NCI-H1436 treated with DMSO at 0.1 percent for 48 hours (cell line): ENCODE data around the gene ATF6.
"Not testable (repeated sequence)": the region's sequence is repeated elsewhere in the genome, so short reads cannot be mapped to it uniquely, and the experiment has no call there.

Experiments used
- DNase-seq: peaks from one replicate; lab custom pipeline; 2025; lab: John Stamatoyannopoulos, UW

Gene ATF6

DNA sequence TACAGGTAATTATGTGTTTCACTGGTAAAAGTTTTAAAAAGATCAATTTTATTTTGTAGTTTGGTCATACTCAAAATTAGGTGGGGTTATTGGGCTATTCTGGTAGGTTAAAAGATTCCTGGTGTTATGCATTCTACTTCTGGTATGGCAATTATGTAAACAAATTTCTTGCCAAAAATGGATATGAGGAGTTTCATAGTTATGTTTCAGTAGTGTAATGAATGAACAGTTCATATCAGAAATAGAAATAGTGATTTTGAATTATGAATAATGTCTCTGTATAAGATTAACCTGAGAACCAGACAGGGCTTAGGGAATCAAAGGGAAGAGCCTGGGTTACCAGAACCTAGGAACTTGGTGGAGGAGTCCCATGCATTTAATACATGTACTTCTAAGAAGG, 15.9 kb downstream of the ATF6 start:
- DNase-seq: no peak

DNA sequence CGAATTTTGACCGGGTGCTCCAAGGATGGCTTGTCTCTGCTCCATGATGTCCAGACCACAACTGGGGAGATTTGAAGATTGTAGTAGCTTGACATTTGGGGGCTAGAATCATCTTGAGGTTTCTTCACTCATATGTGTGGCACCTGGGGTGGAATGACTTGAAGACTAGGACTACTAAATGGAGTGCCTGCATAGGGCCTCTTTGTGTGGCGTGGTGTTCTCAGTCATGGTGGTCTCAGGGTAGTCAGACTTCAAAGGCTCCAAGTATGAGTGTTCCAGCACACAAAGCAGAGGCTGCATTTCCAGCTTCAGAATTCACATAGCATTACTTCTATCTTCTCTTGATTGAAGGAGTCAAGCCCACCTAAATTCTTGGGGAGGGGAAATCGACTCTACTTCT, 16.8 kb downstream of the ATF6 start:
- DNase-seq: no peak

- no peak for DNase-seq
Measured at GRCh38 chr1:161784968-161785367, 18.8 kb downstream of the ATF6 start.

DNA sequence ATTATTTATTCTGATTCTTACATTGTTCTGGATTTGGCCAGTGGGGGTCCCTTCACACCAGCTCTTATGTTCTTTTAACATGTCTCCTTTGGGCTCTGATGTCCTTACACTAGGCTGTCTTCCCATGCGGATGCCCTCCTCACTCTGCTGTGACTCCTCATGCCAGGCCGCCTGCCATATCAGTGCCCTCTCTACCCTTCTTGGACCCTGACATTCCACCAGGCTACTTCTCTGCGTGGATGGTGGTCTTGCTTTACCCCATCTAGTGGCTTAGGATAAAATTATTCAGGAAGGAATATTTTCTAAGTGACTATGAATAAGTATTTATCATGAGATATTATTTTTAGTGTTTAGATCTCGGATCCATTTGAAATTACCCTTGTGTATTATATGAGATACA, 21.2 kb downstream of the ATF6 start:
- DNase-seq: no peak

DNA sequence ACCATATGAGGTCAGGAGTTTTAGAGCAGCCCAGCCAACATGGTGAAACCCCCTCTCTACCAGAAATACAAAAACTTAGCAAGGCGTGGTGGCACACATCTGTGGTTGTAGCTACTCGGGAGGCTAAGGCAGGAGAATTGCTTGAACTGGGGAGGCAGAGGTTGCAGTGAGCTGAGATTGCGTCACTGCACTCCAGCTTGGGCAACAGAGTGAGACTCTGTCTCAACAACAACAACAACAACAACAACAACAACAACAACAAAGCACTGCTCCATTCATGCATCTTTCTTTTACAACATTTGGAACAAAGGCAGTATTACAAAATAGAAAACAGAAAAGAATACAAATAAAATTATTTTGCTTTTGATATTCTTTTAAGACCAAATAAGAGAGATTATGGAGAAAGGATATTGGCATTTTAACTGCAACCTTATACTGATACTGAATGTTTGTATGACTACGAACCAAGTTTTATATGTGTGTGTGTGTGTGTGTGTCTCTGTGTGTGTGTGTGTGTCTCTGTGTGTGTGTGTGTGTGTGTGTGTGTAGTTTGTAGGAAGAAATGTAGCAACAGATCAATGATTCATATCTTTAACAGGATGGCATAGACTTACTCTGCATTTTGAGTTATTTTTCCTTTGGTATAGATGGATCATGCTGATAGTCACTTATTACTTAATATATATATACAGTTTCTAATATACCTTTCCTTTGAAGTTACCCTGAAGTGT, 24.6 kb downstream of the ATF6 start:
- DNase-seq: no peak

GRCh38 chr1:161791904-161792655, 26.0 kb downstream of the ATF6 start:
- DNase-seq: no peak

GRCh38 chr1:161792740-161793139, 26.6 kb downstream of the ATF6 start:
- no peak for DNase-seq

- DNase-seq: no peak
Measured at GRCh38 chr1:161799792-161800191, 33.7 kb downstream of the ATF6 start.

GRCh38 chr1:161801955-161802354, 35.8 kb downstream of the ATF6 start:
- no peak for DNase-seq

GRCh38 chr1:161803181-161803580, 37.1 kb downstream of the ATF6 start:
- DNase-seq: no peak

GRCh38 chr1:161805399-161806197, 39.5 kb downstream of the ATF6 start:
- no peak for DNase-seq

GRCh38 chr1:161809202-161809601, 43.1 kb downstream of the ATF6 start:
- not testable (repeated sequence) for DNase-seq

DNA sequence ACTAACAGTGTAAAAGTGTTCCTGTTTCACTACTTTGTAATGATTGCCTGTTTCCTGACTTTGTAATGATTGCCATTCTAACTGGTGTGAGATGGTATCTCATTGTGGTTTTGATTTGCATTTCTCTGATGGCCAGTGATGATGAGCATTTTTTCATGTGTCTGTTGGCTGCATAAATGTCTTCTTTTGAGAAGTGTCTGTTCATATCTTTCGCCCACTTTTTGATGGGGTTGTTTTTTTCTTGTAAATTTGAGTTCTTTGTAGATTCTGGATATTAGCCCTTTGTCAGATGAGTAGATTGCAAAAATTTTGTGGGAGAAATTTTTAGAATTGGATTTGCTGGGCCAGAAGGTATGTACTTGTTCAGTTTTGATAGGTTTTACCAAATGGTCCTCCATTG, 43.5 kb downstream of the ATF6 start:
- DNase-seq: not testable (repeated sequence)

- DNase-seq: no peak
Measured at GRCh38 chr1:161810780-161811179, 44.7 kb downstream of the ATF6 start.

DNA sequence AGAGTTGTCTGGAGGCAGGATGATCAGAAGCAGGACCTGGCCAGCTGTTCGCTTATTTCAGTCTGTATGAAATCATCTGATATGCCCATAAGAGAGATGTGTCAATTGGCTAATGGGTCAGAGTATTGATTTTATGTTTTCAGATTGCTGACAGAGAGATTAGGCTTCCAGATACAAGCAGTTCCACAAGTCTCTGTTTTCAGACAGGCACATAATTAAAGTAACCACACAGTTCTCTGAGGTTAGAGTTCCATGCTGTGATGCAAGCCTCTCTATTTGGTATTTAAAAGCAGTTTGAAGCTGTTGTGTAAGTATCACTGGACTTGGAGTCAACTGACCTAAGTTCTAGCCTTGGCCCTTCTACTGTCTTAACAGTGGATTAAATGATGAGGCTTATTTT, 50.1 kb downstream of the ATF6 start:
- no peak for DNase-seq

GRCh38 chr1:161817176-161817730, 51.1 kb downstream of the ATF6 start:
- no peak for DNase-seq

- DNase-seq: no peak
Measured at GRCh38 chr1:161820914-161821313, 54.8 kb downstream of the ATF6 start.

DNA sequence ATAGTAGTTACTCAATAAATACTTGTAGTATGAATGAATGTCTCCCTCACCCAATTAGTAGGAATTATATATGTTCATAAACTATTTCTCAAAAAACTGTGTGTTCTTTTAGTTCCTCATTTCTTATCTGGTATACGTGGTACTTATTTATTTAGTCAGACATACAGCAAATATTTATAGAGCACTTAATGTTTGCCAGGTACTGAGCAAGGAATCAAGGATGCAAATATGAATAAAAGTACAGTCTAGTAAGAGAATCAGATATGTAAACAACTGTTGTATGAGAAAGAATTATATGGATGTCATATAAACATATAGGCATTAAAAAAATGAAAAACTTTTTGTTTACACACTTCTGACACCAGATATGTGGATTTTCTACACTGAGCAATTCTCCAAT, 58.5 kb downstream of the ATF6 start:
- no peak for DNase-seq

DNA sequence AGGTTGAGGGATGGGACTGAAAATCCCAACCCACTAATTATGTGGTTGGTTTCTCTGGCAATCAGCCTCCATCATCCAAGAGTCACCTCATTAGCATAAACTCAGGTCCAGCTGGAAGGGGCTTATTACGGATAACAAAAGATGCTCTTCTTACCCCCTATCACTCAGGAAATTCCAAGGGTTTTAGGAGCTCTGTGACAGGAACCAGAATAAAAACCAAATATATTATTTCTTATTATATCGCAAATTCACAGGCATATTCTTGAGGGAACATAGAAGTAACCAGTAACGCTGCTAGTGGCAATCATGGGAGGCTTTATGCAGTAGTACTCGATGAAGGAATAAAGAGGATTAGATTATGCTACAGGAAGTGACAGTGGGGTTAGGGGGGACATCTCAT, 59.7 kb downstream of the ATF6 start:
- no peak for DNase-seq

DNA sequence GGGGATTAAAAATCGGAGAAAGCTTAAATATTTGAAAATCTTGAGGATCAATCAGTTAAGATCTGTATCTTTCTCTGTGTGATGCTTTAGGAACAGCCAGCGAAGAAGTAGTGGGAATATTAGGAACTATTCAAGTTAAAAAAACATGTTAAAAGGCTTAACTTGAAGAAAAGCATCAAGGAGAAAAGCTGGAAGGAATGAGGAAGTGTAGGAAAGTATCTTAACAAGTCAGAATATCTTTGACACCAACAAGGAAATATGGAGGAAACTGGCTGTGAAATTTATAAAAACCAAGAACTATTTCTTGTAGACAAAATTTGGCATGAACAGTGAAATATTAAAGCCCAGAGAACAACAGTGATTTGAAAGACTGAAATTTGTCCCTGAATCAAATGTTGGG, 60.4 kb downstream of the ATF6 start:
- no peak for DNase-seq

GRCh38 chr1:161827786-161828185, 61.7 kb downstream of the ATF6 start:
- DNase-seq: no peak

DNA sequence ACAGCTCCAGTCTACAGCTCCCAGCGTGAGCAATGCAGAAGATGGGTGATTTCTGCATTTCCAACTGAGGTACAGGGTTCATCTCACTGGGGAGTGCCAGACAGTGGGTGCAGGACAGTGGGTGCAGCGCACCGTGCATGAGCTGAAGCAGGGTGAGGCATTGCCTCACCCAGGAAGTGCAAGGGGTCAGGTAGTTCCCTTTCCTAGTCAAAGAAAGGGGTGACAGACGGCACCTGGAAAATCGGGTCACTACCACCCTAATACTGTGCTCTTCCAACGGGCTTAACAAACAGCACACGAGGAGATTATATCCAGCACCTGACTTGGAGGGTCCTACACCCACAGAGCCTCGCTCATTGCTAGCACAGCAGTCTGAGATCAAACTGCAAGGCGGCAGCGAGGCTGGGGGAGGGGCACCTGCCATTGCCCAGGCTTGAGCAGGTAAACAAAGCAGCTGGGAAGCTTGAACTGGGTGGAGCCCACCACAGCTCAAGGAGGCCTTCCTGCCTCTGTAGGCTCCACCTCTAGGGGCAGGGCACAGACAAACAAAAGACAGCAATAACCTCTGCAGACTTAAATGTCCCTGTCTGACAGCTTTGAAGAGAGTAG, 66.3 kb downstream of the ATF6 start:
- DNase-seq: not testable (repeated sequence)
